HG03469 (cell line): ENCODE results near the gene SPDYE1.
"Not testable (repeated sequence)": the region's sequence is repeated elsewhere in the genome, so short reads cannot be mapped to it uniquely, and the experiment has no call there.

Source experiments
- ATAC-seq: cut with Tn5 transposase; IDR thresholded peaks from one replicate; pipeline ENCODE4 v1.9.1; 2021; ENCODE audit warnings: mild to moderate bottlenecking, moderate library complexity, moderate number of reproducible peaks; ENCODE audit not compliant: unreplicated experiment

SPDYE1 gene

DNA sequence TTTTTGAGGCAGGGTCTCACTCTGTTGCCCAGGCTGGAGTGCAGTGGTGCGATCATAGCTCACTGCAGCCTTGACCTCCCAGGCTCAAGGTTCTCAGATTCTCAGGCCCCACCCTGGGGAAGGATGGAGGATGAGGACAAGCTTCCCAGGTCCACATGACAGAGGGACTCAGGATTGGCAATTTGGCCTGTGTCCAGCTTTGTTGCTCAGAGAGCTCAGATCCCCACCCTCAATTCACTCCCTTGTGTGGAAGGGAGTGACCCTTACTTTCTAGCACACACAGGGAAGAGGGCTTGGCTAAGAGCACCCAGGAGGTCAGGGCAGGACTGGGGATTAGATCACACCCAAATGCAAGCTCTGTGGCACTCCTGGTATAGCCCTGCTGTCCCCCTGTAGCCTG lies 6.9 kb upstream of the SPDYE1 start:
- not testable (repeated sequence) for ATAC-seq

DNA sequence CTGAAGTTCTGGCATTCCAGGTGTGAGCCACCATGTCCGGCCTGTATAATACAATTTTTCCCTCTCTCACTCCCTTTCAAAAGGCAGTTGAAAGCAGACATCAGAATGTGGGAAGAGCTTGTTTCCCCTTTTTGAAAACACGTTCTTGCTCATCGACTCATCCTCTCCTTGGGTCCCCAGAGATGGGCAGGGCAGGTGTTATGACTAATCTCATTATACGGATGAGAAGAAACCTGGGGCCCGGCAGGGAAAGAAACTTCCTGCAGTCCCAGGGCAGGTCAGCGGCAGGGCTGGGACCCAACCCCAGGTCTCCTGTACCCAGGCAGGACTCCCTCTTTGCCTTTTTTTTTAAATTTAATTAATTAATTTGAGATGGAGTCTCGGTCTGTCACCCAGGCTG lies 4.8 kb upstream of the SPDYE1 start:
- ATAC-seq = peak; percentile 60

DNA sequence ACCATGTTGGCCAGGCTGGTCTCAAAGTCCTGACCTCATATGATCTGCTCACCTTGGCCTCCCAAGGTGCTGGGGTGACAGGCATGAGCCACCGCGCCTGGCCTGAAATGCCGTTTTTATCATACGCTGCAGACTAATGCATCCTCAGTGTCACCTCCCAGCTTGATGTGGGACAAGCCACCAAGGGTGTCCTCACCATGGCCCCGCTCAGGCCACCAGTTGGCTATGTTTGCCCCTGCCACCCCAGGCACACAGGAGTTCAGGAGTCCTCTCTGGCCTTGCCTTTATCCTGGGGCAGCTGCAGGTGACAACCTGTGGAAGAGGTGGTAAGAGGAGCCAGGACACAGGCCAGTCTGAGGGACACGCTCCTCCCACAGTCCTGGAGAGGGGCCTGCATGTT lies 3.0 kb upstream of the SPDYE1 start:
- not testable (repeated sequence) for ATAC-seq

DNA sequence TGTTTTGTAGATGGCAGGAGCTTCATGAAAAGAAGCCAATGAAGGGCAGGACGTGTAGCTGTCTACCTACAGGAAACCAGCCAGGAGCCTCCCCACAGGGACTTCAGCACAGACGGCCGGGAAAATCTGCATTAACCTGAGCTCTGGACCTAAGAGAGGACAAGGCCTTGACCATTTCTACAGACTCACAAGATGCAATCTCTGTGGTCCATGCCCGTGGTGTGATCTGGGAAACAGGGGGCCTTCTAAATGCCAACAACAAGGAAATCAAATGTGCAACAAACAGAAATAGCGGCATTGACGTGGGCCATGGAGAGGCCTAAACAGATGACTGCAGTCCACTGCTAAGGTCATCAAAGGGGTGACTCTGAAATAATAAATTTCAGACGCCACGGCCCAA lies 14.4 kb downstream of the SPDYE1 start:
- ATAC-seq = not testable (repeated sequence)

DNA sequence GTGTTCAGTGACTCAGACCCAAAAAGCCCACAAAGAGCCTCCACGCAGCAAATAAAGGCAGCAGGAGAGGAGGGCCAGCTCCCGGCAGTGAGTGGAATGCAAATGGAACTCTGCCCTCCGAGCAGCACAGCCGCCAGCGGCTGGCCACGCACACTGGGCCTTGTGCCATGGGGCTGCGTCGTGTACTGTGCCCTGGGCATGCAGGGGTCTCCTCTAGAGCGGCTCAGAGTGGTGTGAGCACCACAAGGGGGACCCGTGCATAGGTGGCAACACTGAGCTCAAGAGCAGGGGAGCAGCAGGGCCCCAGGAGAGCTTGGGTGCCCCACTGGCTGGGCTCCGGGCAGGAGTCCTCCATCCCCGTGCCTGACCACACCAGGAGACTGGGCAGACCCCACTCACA lies 17.4 kb downstream of the SPDYE1 start:
- not testable (repeated sequence) for ATAC-seq

DNA sequence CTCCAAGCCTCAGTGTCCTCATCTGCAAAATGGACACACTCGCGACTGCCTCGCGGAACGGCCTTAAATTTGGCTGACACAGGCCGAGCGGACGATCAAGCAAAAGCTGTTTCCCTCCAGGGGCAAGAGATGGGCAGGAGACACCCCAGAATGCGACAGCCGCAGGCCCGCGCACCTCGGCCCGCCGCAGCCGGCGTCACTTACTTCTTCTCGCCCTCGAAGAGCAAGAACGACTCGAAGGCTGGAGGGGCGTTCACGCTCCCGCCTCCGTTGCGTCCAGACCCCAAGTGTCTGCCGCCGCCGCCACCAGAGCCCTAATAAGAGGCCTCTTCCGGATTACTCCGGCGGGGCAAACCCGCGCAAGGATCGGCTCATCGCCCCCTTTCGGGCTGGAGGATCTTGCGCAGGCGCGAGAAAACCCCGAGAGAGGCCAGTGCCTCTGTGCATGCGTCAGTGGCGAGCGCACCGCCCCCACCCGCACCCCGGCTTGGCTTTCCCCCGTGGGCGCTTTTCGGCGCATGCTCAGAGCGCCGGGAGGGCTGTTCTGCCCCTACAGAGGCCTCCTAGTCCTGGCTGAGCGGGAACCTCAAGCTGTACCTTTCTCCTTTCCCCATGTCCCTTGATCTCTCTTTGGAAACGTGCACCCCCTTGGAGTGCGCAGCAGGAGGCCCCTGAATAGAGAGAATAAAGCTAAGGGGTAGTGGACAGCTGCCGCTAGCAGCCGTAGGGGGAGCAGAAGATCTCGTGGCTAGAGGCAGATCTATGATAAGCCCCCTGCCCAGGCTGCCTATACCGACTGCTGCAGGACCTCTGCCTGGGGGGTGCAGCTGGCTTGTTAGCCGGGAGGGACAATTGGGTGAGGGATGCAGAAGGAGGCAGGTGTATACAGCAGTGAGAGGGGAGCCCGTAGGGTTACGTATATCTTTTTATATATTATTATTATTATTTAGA lies 21.4 kb downstream of the SPDYE1 start:
- peak; percentile 87 for ATAC-seq

DNA sequence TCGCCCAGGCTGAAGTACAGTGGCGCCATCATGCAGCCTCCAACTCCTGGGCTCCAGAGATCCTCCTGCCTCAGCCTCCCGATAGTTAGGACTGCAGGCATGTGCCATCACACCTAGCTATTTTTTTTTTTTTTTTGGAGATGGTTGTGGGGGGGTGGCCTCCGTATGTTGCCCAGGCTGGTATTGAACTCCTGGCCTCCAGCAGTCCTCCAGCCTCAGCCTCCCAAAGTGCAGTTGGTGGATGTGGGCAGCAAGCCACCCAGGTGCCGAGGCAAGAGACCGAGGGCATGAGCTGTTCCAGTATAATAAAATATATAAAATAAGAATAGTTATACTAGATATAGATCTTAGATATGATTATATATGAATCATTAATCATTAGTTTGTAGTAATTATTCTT lies 22.1 kb downstream of the SPDYE1 start:
- ATAC-seq = not testable (repeated sequence)

DNA sequence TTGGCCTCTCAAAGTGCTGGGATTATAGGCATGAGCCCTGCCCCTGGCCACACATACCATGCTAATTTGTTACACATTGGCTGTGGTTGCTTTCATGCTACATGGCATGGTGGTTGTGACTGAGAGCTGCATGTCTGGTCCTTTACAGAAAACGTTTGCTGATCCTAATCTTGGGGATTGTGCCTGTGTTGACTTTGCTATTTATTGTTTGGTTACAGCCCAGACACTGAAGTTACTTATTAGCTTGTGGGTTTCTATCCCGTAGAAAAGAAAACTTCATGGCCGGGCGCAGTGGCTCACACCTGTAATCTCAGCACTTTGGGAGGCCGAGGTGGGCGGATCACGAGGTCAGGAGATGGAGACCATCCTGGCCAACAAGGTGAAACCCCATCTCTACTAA lies 24.4 kb downstream of the SPDYE1 start:
- ATAC-seq = not testable (repeated sequence)

DNA sequence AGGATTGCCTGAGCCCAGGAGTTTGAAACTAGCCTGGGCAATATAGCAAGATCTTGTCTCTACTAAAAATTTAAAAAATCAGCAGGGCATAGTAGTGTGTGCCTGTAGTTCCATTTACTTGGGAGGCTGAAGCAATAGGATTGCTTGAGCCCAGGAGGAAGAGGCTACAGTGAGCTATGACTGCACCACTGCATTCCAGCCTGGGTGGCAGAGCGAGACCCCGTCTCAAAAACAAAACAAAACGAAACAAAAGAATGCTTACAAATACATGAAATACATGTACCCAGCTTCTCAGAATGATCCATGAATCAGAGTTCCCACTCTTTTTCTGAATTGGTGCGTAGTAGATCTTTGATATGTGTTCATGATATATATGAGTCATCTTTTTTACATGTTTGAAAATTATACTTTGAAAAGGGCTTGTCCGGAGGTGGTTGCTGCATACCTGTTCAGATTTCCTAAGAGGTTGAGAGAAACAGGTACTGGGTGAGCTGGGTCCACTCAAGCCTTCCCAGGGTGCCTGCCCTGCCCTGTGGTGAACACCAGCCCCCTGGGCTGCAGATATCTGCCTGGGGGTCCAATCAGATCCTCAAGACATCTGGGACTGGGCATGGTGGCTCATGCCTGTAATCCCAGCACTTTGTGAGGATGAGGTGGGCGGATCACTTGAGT lies 25.2 kb downstream of the SPDYE1 start:
- not testable (repeated sequence) for ATAC-seq

DNA sequence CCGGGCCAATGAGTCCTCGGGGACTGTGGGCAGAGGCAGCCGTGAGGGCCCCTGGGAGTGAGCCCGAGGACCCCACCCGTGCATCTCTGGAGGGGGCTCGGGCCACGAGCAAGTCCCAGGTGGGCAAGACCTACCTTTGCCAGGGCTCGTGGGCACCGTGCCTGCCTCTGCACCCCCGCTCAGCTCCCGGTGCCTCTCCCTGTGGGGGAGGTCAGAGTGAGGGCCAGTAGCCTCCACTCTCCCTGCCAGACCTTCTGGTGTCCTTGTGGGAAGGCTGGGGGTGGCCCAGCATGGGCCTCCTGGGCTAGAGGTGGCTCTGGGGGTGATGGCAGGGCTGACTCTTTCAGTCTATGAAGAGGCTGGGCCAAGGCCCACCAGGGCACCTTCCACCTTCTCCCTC lies 31.7 kb downstream of the SPDYE1 start:
- not testable (repeated sequence) for ATAC-seq

DNA sequence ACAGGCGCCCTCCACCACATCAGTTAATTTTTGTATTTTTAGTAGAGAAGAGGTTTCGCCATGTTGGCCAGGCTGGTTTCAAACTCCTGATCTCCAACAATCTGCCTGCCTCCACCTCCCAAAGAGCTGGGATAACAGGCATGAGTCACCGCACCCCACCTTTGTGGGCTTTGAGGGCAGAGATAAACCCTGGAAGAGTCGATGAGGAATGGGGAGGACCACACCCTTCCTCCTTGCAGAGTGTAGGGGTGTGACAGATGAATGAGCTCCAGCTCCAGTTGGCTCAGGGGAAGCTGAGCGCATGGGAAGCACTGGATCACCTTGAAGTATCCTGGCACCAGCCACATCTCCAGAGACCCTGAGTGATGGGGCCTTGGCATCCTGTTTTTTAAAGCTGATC lies 32.3 kb downstream of the SPDYE1 start:
- not testable (repeated sequence) for ATAC-seq

DNA sequence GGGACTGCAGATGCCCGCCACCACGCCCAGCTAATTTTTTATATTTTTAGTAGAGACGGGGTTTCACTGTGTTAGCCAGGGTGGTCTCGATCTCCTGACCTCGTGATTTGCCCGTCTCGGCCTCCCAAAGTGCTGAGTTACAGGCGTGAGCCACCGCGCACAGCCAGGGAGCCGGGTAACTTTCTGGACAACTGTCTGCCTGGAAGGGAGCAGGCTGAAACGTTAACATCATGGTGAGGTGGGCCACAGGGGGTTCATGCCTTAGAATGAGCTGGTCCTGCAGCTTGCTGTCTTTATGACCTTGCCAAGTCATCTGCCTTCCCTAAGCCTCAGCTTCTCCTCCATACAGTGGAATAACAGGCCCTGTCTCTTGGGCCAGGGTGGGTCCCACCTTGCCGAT lies 33.6 kb downstream of the SPDYE1 start:
- not testable (repeated sequence) for ATAC-seq

DNA sequence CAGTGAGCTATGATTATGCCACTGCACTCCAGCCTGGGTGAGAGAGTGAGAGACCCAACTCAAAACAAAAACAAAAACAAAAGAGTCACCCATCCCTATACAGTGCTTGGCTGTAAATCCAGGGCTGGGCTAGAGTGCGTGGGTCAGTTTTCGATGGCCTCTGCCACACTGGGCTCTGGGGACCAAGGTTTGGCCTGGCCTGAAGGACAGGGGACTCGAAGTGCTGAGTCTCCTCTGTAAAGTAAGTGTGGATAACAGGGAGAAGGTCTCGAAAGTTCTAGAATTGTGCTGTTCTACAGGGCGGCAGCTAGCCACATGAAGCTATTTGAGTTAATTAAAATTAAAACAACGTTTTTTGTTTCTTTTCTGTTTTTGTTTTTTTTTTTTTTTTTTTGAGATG lies 34.3 kb downstream of the SPDYE1 start:
- not testable (repeated sequence) for ATAC-seq

DNA sequence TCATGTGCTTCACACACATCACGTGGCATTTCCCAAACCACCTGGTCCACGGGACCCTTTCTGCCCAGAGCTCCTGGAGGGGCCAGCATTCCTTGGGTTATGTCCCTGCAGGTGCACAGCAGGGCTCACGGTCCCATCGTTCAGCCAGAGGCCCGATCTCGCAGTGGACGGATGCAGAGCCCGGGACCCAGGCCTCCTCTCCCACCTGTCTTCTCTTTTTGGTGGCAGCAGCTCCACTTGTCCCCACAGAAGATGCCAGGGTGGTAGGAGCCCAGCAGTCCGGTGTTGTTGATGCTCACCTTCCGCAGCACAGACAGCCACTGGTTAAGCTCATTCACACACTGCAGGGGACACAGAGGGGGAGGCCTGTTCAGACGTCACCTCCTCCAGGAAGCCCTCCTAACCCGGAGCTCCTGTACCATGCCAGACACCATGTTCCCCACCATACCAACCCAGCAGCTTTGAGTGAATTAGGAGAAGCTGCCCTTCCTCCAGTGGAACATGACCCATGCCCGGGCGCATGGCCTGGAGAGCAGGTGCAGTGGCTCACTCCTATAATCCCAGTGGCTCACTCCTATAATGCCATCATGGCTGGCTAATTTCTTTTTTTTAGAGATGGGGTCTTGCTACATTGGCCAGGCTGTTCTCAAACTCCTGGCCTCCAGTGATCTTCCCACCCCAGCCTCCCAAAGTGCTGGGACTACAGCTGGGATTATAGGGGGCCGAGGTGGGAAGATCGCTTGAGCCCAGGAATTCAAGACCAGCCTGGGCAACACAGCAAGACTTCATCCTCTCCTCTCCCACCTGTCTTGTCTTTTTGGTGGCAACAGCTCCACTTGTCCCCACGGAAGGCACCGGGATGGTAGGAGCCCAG lies 36.5 kb downstream of the SPDYE1 start:
- not testable (repeated sequence) for ATAC-seq

DNA sequence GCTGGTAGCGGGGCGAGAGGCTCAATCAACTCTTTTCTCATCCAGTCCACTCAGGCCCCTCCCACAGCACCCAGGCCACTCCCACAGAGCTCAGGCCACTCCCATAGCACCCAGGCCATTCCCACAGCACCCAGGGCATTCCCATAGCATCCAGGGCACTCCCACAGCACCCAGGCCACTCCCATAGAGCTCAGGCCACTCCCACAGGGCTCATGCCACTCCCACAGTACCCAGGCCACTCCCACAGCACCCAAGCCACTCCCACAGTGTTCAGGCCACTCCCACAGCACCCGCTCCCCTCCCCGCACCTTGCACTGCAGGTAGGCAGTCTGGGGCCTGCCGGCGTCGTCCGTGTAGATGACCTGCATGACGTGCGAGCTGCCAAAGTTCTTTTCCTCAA lies 38.7 kb downstream of the SPDYE1 start:
- not testable (repeated sequence) for ATAC-seq

DNA sequence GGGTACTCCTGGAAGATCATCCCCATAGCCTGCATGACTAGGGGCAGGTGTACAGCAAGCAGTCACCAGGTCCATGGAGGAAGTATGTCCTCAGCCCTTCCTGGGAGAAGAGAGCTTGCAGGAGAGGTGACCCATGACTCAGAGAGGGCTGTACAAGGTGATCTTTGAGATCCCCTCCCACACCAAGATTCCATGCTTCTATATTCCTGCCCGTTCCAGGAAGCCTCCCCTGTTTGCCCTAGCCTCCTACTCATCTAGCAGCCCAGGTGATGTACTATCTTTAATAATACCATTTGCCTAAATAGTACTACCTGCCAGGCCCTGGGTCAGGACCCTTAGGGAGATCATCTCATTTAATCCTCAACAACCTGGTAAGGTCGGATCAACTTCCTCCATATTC lies 40.3 kb downstream of the SPDYE1 start:
- not testable (repeated sequence) for ATAC-seq

DNA sequence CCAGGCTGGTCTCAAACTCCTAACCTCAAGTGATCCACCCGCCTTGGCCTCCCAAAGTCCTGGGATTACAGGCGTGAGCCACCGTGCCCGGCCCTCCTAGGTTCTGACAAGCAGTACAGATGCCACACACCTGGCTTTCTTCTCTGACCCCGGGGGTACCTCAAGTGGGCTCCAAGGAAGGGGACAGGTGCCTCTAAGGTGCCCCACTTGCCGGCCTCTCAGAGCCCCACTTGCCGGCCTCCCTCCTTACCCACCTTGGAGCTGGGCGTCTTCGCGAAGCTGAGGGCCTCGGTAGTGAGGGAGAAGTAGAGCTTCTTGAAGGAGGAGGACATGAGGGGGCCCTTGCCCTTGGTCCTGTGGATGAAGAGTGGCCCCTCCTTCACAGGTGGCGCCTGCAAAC lies 40.9 kb downstream of the SPDYE1 start:
- not testable (repeated sequence) for ATAC-seq

DNA sequence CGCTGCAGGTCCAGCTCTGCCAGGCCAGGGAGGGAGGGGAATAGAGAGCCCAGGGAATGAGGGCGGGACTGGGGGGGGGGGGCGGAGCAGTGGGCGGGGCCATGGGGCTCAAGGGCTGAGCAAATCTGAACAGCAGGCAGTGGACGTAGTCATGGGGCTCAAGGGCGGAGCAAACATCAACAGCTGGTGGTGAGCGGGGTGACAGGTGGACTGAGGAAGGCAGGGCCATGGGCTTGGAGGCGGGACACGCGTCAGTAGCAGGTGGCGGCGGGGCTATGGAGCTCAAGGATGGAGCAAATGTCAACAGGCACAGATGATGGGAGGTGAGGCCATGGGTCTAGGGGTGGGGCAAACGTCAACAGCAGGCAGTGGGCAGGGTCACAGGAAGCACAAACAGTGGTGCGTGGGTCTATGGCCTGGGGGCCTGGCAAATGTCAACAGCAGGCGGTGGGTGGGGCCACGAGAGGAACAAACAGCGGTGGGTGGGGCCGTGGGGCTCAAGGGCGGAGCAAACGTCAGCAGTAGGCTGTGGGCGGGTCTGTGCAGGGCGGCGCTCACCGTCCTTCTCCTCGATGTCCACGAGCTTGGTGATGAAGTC lies 41.4 kb downstream of the SPDYE1 start:
- ATAC-seq = not testable (repeated sequence)

DNA sequence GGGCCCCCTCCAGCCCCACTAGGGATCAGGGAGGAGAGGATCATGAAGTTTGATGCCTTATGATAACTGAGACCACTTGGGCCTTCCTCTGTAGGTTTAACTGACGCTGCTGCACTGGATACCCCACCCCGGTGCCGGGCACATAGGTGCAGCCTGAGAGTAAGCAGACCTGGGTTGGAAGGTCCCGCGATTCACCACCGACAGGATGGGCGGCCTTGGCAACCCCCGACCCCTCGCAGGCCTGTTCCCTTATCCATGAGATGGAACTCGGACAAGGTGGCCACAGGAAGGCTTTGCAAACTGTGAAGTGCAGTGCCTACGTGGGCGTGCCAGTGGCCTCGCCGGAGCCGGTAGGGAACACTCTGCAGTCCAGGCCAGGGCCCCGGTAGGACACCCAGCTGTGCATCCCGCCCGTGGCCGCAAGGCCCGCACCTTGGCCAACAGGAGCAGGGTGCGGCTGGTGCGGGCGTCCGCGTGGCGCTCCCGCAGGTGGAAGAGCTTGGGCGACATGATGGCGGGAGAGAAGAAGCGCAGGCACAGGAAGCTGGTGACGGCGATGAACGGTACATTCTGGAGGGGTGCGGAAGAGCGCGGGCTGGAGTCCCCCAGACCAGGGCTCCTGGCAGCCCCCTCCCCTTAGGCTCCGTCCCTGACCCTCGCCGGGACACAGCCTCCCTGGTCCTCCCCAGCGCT lies 42.2 kb downstream of the SPDYE1 start:
- ATAC-seq = peak; percentile 3

DNA sequence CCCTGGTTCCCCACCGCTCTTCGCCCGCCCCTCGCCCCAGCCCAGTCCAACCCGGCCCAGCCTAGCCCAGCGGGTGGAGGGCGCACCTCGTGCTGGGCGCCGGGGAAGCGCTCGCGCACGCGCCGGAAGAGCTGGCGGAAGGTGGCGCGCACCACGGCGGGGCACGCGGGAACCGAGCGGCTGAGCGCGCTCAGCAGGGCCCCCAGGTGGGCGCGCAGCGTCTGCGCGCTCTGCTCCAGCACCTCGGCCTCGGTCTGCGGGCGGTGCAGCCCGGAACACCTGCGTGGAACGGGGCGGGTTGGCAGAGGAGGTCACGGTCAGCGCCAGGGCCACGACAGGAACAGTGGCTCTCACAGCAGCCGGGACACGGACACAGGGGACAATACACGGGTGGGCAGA lies 42.8 kb downstream of the SPDYE1 start:
- peak; percentile 28 for ATAC-seq
